Vagina (tissue), 2 donors: ENCODE data around the gene CCDC178. TPM values are rescaled to one million over a fixed set of nuclear protein-coding genes. Genes with fewer than 3 reads are reported as not detected.

Experiments used
- DNase-seq, 2 donors: peaks; one replicate each; pipeline ENCODE4 v3.0.0-alpha.2; 2017; ENCODE audit errors: extremely low spot score in 2 of 2
- H3K27ac ChIP-seq: fragments of 200-600 bp; sonication (generic); one replicate; pipeline ENCODE4 v1.5.1; 2019
- H3K27me3 ChIP-seq: fragments of 200-600 bp; sonication (generic); one replicate; pipeline ENCODE4 v1.5.1; 2019
- H3K36me3 ChIP-seq, 2 donors: fragments of 200-600 bp; sonication (generic); one replicate each; pipeline ENCODE4 v1.5.1; 2017 to 2019
- H3K4me1 ChIP-seq: fragments of 200-600 bp; sonication (generic); one replicate; pipeline ENCODE4 v1.5.1; 2019
- H3K4me3 ChIP-seq, 2 donors: fragments of 200-600 bp; sonication (generic); 1 replicate in 1 of 2; 2 replicates in 1 of 2; pipeline ENCODE4 v1.5.1; 2016 to 2019
- H3K9me3 ChIP-seq: fragments of 200-600 bp; sonication (generic); one replicate; pipeline ENCODE4 v1.5.1; 2019
- CTCF ChIP-seq, 3 experiments: fragments of 450-650 bp in 2 of 3; fragments of 200-600 bp in 1 of 3; sonication (generic) in 1 of 3; IDR thresholded peaks; one replicate each; pipeline ENCODE4 v1.5.1; 2017 to 2019; ENCODE audit warnings: antibody characterized with exemption in 3 of 3, mild to moderate bottlenecking in 2 of 3, moderate library complexity in 2 of 3
- POLR2A ChIP-seq, 2 donors: fragments of 450-650 bp; IDR thresholded peaks; one replicate each; pipeline ENCODE4 v1.6.1; 2017; ENCODE audit warnings: antibody characterized with exemption in 2 of 2, mild to moderate bottlenecking in 2 of 2, moderate library complexity in 2 of 2
- POLR2AphosphoS5 ChIP-seq, 2 donors: sonication (generic); formaldehyde crosslinking; IDR thresholded peaks; one replicate each; pipeline ENCODE4 v1.9.0; 2017; ENCODE audit warnings: antibody characterized with exemption in 2 of 2, mild to moderate bottlenecking in 2 of 2, low read depth in 1 of 2; ENCODE audit not compliant: insufficient read depth in 1 of 2
- intact Hi-C: fragments of 100-400 bp; cut with DNase I; formaldehyde crosslinking; loops from one replicate; pipeline ENCODE4 v1.15.1; 2023
- total RNA-seq: library from RNA; depleted of rRNA; stranded (reverse); fragments of >200 nt; gene quantifications from one replicate; pipeline ENCODE4 v1.2.3, GENCODE V29; 2016

CCDC178 gene
- total RNA-seq, 1 donor from 2014 or later = 10.8 TPM

GRCh38 chr18:32907648-32908423 lies 532.7 kb downstream of the CCDC178 start:
- DNase-seq = no peak
- Histone ChIP-seq H3K4me3 (no peak overlapping the region), H3K27ac (no peak overlapping the region), H3K9me3 (no peaks in the 10 kb centered on the region), H3K36me3 (no peaks in the 10 kb centered on the region), H3K27me3 (no peaks in the 10 kb centered on the region), H3K4me1 (no peaks in the 10 kb centered on the region)
- intact Hi-C loops = no loop called here
- TF ChIP-seq CTCF (IDR thresholded peaks at IDR 0.05) (no peak), POLR2A (IDR thresholded peaks at IDR 0.05) (no peak), POLR2AphosphoS5 (IDR thresholded peaks at IDR 0.05; ENCODE audit: insufficient read depth in 1 of 2, low read depth in 1 of 2) (no peak)

GRCh38 chr18:32907311-32907585 lies 533.3 kb downstream of the CCDC178 start:
- Histone ChIP-seq H3K36me3 (no peaks in the 10 kb centered on the region), H3K27me3 (no peaks in the 10 kb centered on the region), H3K4me3 (no peak overlapping the region), H3K9me3 (no peaks in the 10 kb centered on the region), H3K27ac (no peak overlapping the region), H3K4me1 (no peaks in the 10 kb centered on the region)
- TF ChIP-seq CTCF (IDR thresholded peaks at IDR 0.05) (no peak), POLR2AphosphoS5 (IDR thresholded peaks at IDR 0.05; ENCODE audit: insufficient read depth in 1 of 2, low read depth in 1 of 2) (no peak), POLR2A (IDR thresholded peaks at IDR 0.05) (no peak)
- DNase-seq = no peak
- intact Hi-C loops = no loop called here

GRCh38 chr18:32906506-32907310 lies 533.8 kb downstream of the CCDC178 start:
- no peaks in the 10 kb centered on the region for H3K27me3 ChIP-seq
- H3K4me1 ChIP-seq = no peaks in the 10 kb centered on the region
- intact Hi-C loops = no loop called here
- H3K36me3 ChIP-seq = no peaks in the 10 kb centered on the region
- H3K27ac ChIP-seq = no peak overlapping the region
- TF ChIP-seq POLR2A (IDR thresholded peaks at IDR 0.05) (no peak), POLR2AphosphoS5 (IDR thresholded peaks at IDR 0.05; ENCODE audit: insufficient read depth in 1 of 2, low read depth in 1 of 2) (no peak), CTCF (IDR thresholded peaks at IDR 0.05) (no peak)
- H3K4me3 ChIP-seq = no peak overlapping the region
- no peak for DNase-seq
- H3K9me3 ChIP-seq = no peaks in the 10 kb centered on the region

GRCh38 chr18:32905651-32906050 lies 534.9 kb downstream of the CCDC178 start:
- no peaks in the 10 kb centered on the region for H3K4me1 ChIP-seq
- H3K27me3 ChIP-seq = no peaks in the 10 kb centered on the region
- no peaks in the 10 kb centered on the region for H3K36me3 ChIP-seq
- no peak overlapping the region for H3K4me3 ChIP-seq
- no peak overlapping the region for H3K27ac ChIP-seq
- TF ChIP-seq CTCF (IDR thresholded peaks at IDR 0.05) (no peak), POLR2AphosphoS5 (IDR thresholded peaks at IDR 0.05; ENCODE audit: insufficient read depth in 1 of 2, low read depth in 1 of 2) (no peak), POLR2A (IDR thresholded peaks at IDR 0.05) (no peak)
- DNase-seq = no peak
- no peaks in the 10 kb centered on the region for H3K9me3 ChIP-seq
- intact Hi-C loops = no loop called here
